Measurements from ENCODE around the gene PDS5B.
"Not testable (repeated sequence)": the region's sequence is repeated elsewhere in the genome, so short reads cannot be mapped to it uniquely, and the experiment has no call there.

The PDS5B gene

DNA sequence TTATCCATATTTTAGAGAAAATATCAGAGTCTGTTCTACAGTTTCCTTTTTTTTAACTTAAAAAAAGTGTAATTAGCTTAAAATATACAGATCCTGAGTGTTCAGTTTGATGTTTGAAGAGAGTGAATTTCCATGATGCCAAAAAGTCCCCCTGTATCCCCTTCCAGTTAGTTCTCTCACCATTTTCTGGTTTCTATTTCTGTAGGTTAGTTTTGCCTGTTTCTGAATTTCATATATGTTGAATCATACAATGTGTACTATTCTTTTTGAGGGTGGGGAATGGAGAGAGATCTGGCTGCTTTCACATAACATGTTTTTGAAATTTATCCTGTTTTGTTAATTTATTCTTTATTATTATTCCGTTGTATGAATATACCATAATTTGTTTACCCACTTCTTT, 95.9 kb downstream of the PDS5B start:
- H3K79me2 ChIP-seq (ENCODE audit: control insufficient read depth, insufficient read depth, low read length, unreplicated experiment) = no peaks in the 10 kb centered on the region
- H3K4me1 ChIP-seq (ENCODE audit: control insufficient read depth, insufficient read depth, low read length, unreplicated experiment) = no peaks in the 10 kb centered on the region
- no peaks in the 10 kb centered on the region for H3K27me3 ChIP-seq (ENCODE audit: insufficient read depth, low read length)
- H3K27ac ChIP-seq (ENCODE audit: low read depth, low read length) = no peak overlapping the region
- no peak overlapping the region for H3K4me3 ChIP-seq (ENCODE audit: low read depth, low read length)
- H2AFZ ChIP-seq (ENCODE audit: low read length, unreplicated experiment) = no peak overlapping the region
- peaks cover 7% of the 10 kb centered on the region; the same call in 1 of the 2 replicates for H3K36me3 ChIP-seq (ENCODE audit: insufficient read depth, low read length)

DNA sequence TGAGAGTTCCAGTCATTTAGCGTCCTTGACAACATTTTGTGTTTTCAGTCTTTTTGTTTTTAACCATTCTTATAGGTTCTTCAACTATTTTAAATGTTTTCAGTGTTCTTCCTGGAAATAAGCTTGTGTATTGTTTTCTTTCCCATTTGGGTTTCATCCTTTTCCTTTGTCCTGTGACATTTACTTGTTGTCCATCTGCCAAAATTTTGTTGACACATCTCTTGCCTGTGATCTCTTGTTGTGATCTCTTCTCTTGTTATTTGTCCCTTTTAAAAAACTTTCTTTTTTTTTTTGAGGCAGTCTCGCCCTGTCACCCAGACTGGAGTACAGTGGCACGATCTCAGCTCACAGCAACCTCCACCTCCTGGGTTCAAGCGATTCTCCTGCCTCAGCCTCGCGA, 96.5 kb downstream of the PDS5B start:
- H3K27ac ChIP-seq (ENCODE audit: low read depth, low read length) = no peak overlapping the region
- no peaks in the 10 kb centered on the region for H3K27me3 ChIP-seq (ENCODE audit: insufficient read depth, low read length)
- H3K79me2 ChIP-seq (ENCODE audit: control insufficient read depth, insufficient read depth, low read length, unreplicated experiment) = no peaks in the 10 kb centered on the region
- no peak overlapping the region for H3K4me3 ChIP-seq (ENCODE audit: low read depth, low read length)
- no peaks in the 10 kb centered on the region for H3K4me1 ChIP-seq (ENCODE audit: control insufficient read depth, insufficient read depth, low read length, unreplicated experiment)
- H3K36me3 ChIP-seq (ENCODE audit: insufficient read depth, low read length) = peaks cover 7% of the 10 kb centered on the region; the same call in 1 of the 2 replicates
- no peak overlapping the region for H2AFZ ChIP-seq (ENCODE audit: low read length, unreplicated experiment)

DNA sequence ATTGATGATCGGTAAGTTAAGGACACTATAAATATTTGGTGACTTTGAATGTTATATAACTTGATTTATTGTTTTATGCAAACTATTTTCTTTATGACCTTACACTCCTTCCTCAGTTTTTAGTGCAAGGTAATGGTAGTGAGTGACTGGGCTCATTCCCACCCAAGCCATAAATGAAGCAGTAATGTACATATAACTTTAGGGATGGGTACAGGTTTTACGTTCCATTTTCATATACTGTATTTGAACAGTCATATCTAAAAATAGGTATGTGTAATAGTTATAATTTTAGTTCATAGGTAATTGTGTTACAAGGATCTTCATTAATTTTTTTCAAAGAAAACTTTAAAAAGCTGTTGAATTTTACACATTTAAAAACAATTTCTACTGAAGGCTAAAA, 101.0 kb downstream of the PDS5B start:
- Histone ChIP-seq H3K4me1 (ENCODE audit: control insufficient read depth, insufficient read depth, low read length, unreplicated experiment) (no peaks in the 10 kb centered on the region), H2AFZ (ENCODE audit: low read length, unreplicated experiment) (no peak overlapping the region), H3K36me3 (ENCODE audit: insufficient read depth, low read length) (peaks cover 4% of the 10 kb centered on the region; the same call in 1 of the 2 replicates), H3K27me3 (ENCODE audit: insufficient read depth, low read length) (no peaks in the 10 kb centered on the region), H3K27ac (ENCODE audit: low read depth, low read length) (no peak overlapping the region), H3K4me3 (ENCODE audit: low read depth, low read length) (no peak overlapping the region), H3K79me2 (ENCODE audit: control insufficient read depth, insufficient read depth, low read length, unreplicated experiment) (no peaks in the 10 kb centered on the region)

DNA sequence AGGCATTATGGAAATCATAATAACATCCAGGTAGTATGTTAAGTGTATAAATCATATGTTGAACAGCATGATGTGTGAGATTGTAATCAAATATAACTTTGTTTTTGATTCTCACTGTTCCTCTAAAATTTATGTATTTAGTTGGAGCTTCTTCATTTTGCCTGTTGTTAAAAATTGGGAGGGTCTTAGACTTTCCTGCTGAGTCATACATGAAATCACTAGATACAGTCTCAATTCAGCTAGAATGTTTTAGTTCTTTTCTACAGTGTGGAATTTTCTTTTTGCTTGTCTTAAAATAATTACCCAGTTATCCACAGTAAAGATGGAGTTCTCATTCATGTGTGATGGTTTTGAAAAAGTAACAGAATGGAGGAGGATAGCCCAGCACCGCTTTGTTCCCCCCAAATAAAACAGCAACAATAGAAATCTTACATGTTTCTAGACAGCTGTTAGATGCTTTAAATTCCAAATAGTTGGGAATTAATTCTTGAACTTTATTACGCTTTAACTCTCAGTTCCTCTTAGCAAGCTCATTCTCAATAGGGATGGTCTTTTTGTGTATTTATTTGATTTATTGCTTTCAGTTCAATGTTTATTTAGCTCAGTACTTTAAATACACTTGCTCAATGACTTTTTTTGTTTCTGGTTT, 109.5 kb downstream of the PDS5B start:
- H3K4me1 ChIP-seq (ENCODE audit: control insufficient read depth, insufficient read depth, low read length, unreplicated experiment) = peaks cover 10% of the 10 kb centered on the region
- H3K36me3 ChIP-seq (ENCODE audit: insufficient read depth, low read length) = 0 out of 2 replicates have a peak, but pooled peaks cover 3% of the 10 kb centered on the region
- no peaks in the 10 kb centered on the region for H3K79me2 ChIP-seq (ENCODE audit: control insufficient read depth, insufficient read depth, low read length, unreplicated experiment)
- no peak overlapping the region for H2AFZ ChIP-seq (ENCODE audit: low read length, unreplicated experiment)
- no peaks in the 10 kb centered on the region for H3K27me3 ChIP-seq (ENCODE audit: insufficient read depth, low read length)
- H3K27ac ChIP-seq (ENCODE audit: low read depth, low read length) = no peak overlapping the region
- no peak overlapping the region for H3K4me3 ChIP-seq (ENCODE audit: low read depth, low read length)

DNA sequence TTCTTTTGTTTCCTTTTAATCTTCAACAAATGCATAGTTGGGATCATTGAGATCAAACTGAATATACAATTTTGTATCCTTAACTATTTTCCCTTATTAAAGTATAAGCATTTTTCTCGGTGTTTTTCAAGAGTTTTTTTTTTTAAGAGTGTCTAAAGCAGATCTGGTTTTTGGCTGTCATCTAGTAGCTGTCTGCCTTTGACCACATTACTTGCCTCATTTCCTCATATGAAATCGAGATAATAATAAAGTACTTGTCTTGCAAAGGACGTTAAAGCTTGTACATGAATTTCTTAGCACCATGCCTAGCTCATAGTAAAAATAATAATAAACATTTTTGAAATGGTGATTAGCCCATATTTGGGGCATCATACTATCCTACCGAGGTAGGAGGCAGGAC, 121.2 kb downstream of the PDS5B start:
- Histone ChIP-seq H3K4me1 (ENCODE audit: control insufficient read depth, insufficient read depth, low read length, unreplicated experiment) (no peaks in the 10 kb centered on the region), H3K36me3 (ENCODE audit: insufficient read depth, low read length) (peaks cover 22% of the 10 kb centered on the region), H3K4me3 (ENCODE audit: low read depth, low read length) (no peak overlapping the region), H3K79me2 (ENCODE audit: control insufficient read depth, insufficient read depth, low read length, unreplicated experiment) (no peaks in the 10 kb centered on the region), H3K27ac (ENCODE audit: low read depth, low read length) (no peak overlapping the region), H2AFZ (ENCODE audit: low read length, unreplicated experiment) (no peak overlapping the region), H3K27me3 (ENCODE audit: insufficient read depth, low read length) (no peaks in the 10 kb centered on the region)

DNA sequence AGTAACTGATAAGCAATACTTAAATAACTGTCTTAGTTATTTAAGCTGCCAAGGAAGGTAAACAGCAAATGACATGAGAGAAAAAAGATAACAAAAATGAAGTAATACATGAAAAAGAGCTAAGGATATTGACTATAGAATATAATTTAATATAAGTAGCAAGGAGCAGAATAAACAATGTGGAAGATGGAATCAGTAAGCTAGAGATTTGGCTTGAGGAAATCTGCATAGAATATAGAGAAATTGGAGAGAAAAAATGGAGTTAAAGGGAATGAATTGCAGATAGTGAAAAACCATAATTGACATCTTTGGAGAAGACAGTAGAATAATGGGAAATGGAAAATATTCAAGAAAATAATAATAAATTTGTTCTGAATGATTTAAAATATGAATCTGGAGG, 127.1 kb downstream of the PDS5B start:
- no peaks in the 10 kb centered on the region for H3K4me1 ChIP-seq (ENCODE audit: control insufficient read depth, insufficient read depth, low read length, unreplicated experiment)
- no peaks in the 10 kb centered on the region for H3K79me2 ChIP-seq (ENCODE audit: control insufficient read depth, insufficient read depth, low read length, unreplicated experiment)
- peaks cover 43% of the 10 kb centered on the region for H3K36me3 ChIP-seq (ENCODE audit: insufficient read depth, low read length)
- H3K27ac ChIP-seq (ENCODE audit: low read depth, low read length) = no peak overlapping the region
- H3K27me3 ChIP-seq (ENCODE audit: insufficient read depth, low read length) = no peaks in the 10 kb centered on the region
- no peak overlapping the region for H3K4me3 ChIP-seq (ENCODE audit: low read depth, low read length)
- H2AFZ ChIP-seq (ENCODE audit: low read length, unreplicated experiment) = no peak overlapping the region

DNA sequence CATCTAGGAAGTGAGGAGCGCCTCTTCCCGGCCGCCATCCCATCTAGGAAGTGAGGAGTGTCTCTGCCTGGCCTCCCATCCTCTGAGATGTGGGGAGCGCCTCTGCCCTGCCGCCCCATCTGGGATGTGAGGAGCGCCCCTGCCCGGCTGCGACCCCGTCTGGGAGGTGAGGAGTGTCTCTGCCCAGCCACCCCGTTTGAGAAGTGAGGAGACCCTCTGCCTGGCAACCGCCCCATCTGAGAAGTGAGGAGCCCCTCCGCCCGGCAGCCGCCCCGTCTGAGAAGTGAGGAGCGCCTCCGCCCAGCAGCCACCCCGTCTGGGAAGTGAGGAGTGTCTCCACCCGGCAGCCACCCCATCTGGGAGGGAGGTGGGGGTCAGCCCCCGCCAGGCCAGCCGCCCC, 129.9 kb downstream of the PDS5B start:
- peaks cover 40% of the 10 kb centered on the region for H3K36me3 ChIP-seq (ENCODE audit: insufficient read depth, low read length)
- not testable (repeated sequence) for H3K79me2 ChIP-seq (ENCODE audit: control insufficient read depth, insufficient read depth, low read length, unreplicated experiment); H3K27ac ChIP-seq (ENCODE audit: low read depth, low read length); H3K4me1 ChIP-seq (ENCODE audit: control insufficient read depth, insufficient read depth, low read length, unreplicated experiment); H3K27me3 ChIP-seq (ENCODE audit: insufficient read depth, low read length); H2AFZ ChIP-seq (ENCODE audit: low read length, unreplicated experiment); H3K4me3 ChIP-seq (ENCODE audit: low read depth, low read length)

DNA sequence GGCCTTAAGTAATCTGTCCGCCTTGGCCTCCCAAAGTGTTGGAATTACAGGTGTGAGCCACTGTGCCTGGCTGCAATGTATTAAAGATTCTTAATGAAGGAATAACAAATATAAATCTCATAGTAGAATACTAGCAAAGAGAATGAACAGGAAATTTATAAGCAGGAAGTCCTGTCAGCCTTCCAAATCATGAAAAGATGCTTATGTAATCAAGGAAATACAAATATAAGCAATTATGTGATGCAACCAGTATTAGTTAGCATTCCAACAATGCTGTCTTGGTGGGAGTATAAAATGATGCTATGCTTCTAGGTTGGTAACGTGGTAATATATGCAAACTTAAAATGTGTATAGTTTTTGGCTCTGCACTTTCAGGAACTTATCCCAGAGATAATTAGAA, 133.8 kb downstream of the PDS5B start:
- H3K27me3 ChIP-seq (ENCODE audit: insufficient read depth, low read length) = no peaks in the 10 kb centered on the region
- peaks cover 14% of the 10 kb centered on the region; the same call in 1 of the 2 replicates for H3K36me3 ChIP-seq (ENCODE audit: insufficient read depth, low read length)
- H3K79me2 ChIP-seq (ENCODE audit: control insufficient read depth, insufficient read depth, low read length, unreplicated experiment) = no peaks in the 10 kb centered on the region
- H2AFZ ChIP-seq (ENCODE audit: low read length, unreplicated experiment) = no peak overlapping the region
- H3K27ac ChIP-seq (ENCODE audit: low read depth, low read length) = no peak overlapping the region
- H3K4me1 ChIP-seq (ENCODE audit: control insufficient read depth, insufficient read depth, low read length, unreplicated experiment) = peaks cover 3% of the 10 kb centered on the region
- no peak overlapping the region for H3K4me3 ChIP-seq (ENCODE audit: low read depth, low read length)

DNA sequence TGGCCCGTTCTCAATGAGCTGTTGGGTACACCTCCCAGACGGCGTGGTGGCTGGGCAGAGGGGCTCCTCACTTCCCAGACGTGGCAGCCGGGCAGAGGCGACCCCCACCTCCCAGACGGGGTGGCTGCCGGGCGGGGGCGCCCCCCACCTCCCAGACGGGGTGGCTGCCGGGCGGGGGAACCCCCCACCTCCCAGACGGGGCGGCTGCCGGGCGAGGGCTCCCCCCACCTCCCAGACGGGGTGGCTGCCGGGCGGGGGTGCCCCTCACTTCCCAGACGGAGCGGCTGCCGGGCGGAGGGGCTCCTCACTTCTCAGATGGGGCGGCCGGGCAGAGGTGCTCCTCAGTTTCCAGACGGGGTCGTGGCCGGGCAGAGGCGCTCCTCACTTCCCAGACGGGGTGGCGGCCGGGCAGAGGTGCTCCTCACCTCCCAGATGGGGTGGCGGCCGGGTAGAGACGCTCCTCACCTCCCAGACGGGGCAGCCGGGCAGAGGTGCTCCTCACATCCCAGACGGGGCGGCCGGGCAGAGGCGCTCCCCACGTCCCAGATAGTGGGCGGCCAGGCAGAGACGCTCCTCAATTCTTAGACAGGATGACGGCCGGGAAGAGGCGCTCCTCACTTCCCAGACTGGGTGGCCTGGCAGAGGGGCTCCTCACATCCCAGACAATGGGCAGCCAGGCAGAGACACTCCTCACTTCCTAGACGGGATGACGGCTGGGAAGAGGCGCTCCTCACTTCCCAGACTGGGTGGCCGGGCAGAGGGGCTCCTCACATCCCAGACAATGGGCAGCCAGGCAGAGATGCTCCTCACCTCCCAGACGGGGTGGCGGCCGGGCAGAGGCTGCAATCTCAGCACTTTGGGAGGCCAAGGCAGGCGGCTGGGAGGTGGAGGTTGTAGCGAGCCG, 135.1 kb downstream of the PDS5B start:
- H2AFZ ChIP-seq (ENCODE audit: low read length, unreplicated experiment); H3K27me3 ChIP-seq (ENCODE audit: insufficient read depth, low read length); H3K27ac ChIP-seq (ENCODE audit: low read depth, low read length); H3K79me2 ChIP-seq (ENCODE audit: control insufficient read depth, insufficient read depth, low read length, unreplicated experiment); H3K4me3 ChIP-seq (ENCODE audit: low read depth, low read length); H3K4me1 ChIP-seq (ENCODE audit: control insufficient read depth, insufficient read depth, low read length, unreplicated experiment): not testable (repeated sequence)
- H3K36me3 ChIP-seq (ENCODE audit: insufficient read depth, low read length) = peaks cover 11% of the 10 kb centered on the region; the same call in 1 of the 2 replicates

DNA sequence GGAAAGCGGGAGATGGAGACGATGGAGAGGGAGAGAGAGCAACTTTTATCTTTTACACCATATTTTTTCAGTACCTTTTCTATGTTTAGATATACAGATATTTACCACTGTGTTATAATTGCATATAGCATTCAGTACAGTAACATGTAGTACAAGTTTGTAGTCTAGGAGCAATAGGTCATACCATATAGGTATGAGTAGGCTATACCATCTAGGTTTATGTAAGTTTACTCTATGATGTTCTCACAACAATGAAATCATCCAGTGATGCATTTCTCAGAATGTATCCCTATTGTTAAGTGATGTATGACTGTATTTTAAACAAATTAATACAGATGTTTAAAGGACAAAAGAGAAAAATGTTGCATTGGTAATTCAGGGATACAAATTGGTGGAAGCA, 136.1 kb downstream of the PDS5B start:
- Histone ChIP-seq H3K36me3 (ENCODE audit: insufficient read depth, low read length) (peaks cover 11% of the 10 kb centered on the region; the same call in 1 of the 2 replicates), H3K27me3 (ENCODE audit: insufficient read depth, low read length) (no peaks in the 10 kb centered on the region), H3K27ac (ENCODE audit: low read depth, low read length) (no peak overlapping the region), H3K4me3 (ENCODE audit: low read depth, low read length) (no peak overlapping the region), H3K79me2 (ENCODE audit: control insufficient read depth, insufficient read depth, low read length, unreplicated experiment) (no peaks in the 10 kb centered on the region), H3K4me1 (ENCODE audit: control insufficient read depth, insufficient read depth, low read length, unreplicated experiment) (peaks cover 3% of the 10 kb centered on the region), H2AFZ (ENCODE audit: low read length, unreplicated experiment) (no peak overlapping the region)

DNA sequence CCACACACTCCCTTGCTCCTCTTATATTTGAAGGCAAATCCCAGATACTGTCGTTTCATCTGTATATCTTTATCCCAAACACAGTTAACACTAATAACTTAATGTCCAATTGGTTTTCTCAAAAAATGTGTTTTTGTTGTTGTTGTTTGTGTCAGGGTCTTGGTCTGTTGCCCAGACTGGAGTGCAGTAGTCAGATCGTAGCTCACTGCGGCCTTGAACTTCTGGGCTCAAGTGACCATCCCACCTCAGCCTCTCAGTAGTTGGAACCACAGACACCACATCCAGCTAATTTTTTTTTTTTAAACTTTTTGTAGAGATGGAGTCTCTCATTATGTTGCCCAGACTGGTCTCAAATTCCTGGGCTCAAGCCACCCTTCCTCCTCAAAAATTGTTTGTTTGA, 137.7 kb downstream of the PDS5B start:
- Histone ChIP-seq H3K4me3 (ENCODE audit: low read depth, low read length) (no peak overlapping the region), H3K27ac (ENCODE audit: low read depth, low read length) (no peak overlapping the region), H3K27me3 (ENCODE audit: insufficient read depth, low read length) (no peaks in the 10 kb centered on the region), H3K36me3 (ENCODE audit: insufficient read depth, low read length) (peaks cover 3% of the 10 kb centered on the region; the same call in 1 of the 2 replicates), H3K4me1 (ENCODE audit: control insufficient read depth, insufficient read depth, low read length, unreplicated experiment) (peaks cover 3% of the 10 kb centered on the region), H3K79me2 (ENCODE audit: control insufficient read depth, insufficient read depth, low read length, unreplicated experiment) (no peaks in the 10 kb centered on the region), H2AFZ (ENCODE audit: low read length, unreplicated experiment) (no peak overlapping the region)

All from ACC112 (cell line).